ENCODE results near the gene HABP4.

Gene HABP4

DNA sequence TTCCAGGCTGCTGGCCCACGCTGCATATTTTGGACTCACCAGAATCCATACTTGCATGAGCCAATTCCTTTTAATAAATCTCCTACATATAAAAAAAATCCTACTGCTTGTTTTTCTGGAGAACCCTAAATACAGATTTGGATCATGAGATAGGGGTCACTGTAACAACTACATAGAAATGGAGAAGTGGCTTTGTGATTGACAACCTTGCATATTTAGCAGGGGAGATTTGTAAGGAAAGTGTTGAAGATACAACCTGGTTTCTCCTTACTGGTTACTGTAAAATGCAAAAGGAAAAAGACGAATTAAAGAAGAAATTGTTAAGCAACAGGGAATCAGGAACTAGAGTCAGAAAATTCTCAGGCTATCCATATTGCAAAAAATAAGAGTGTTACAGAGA lies 74.8 kb downstream of the HABP4 start:
- DNase-seq = no peak

DNA sequence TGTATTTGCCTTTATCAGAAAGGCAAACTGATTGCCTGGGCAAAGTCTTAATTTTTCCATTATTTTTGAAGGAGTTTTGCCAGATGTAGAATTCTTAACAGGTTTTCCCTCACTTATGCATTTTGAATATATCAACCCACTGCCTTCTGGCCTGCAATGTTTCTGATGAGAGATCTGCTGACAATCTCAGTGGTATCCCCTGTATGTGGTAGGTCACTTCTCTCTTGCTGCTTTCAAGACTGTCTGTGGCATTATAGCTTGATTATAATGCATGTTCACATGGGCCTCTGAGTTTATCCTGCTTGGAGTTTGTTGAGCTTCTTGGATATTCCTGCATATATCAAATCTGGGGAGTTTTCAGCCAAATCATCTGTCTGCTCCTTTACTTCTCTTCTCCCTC lies 82.2 kb downstream of the HABP4 start:
- DNase-seq = no peak

DNA sequence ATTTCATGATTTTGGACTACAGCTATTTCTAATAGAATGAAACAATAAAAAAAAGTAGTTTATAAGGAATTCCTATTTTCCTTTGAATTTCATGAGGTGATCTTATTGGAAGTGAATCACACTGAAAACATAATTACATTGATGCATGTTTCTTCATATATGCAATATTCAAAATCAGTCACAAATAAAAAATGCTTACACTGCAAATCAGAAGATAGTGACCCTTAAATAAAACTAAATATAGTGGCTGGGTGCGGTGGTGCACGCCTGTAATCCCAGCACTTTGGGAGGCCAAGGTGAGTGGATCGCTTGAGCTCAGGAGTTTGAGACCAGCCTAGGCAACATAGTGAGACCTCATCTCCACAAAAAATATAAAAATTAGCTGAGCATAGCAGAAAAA lies 90.1 kb downstream of the HABP4 start:
- DNase-seq = no peak

Data from right forelimb (tissue), 1 donor.